ENCODE data around the gene CD36. TPM values are rescaled to one million over a fixed set of nuclear protein-coding genes. Genes with fewer than 3 reads are reported as not detected.

The CD36 gene
- total RNA-seq, 2 donors from 2014 or later: 76.0 to 120 TPM

DNA sequence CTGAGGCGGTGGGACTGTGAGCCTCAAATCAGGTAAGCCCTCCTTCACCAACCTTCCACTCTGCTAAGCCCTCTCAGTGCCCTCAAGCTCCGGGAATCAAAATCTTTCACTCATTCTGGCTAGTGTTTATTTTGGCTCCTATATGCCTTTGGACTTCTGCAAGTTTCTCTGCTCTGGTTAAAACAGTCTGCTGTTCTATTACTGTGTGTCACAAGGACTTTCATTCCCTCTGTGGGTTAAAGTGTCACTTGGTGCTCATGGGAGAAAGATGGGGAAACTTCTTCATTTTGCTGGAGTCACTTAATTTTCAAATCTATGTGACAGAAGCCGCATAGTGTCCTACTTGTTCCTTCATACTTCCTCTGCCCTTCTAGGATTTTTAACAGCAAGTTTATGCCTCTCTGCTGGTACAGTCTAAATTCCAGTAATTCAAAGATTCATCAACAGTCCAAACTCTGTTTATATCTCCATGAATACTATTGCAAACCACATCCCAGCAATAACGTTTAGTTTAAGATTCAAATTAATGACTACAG, 61.3 kb downstream of the CD36 start:
- Histone ChIP-seq H3K27me3 (no peaks in the 10 kb centered on the region), H3K4me1 (no peaks in the 10 kb centered on the region), H3K4me3 (no peak overlapping the region), H3K27ac (no peak overlapping the region), H3K9me3 (no peaks in the 10 kb centered on the region), H3K36me3 (replicated peaks in 1 of 2; ENCODE audit: insufficient read depth in 1 of 2, low read depth in 2 of 2) (no peaks in the 10 kb centered on the region)
- ATAC-seq (no peak), DNase-seq (no peak)
- no peak for TF ChIP-seq POLR2A (IDR thresholded peaks at IDR 0.05)
- TF ChIP-seq, protein P1, sequence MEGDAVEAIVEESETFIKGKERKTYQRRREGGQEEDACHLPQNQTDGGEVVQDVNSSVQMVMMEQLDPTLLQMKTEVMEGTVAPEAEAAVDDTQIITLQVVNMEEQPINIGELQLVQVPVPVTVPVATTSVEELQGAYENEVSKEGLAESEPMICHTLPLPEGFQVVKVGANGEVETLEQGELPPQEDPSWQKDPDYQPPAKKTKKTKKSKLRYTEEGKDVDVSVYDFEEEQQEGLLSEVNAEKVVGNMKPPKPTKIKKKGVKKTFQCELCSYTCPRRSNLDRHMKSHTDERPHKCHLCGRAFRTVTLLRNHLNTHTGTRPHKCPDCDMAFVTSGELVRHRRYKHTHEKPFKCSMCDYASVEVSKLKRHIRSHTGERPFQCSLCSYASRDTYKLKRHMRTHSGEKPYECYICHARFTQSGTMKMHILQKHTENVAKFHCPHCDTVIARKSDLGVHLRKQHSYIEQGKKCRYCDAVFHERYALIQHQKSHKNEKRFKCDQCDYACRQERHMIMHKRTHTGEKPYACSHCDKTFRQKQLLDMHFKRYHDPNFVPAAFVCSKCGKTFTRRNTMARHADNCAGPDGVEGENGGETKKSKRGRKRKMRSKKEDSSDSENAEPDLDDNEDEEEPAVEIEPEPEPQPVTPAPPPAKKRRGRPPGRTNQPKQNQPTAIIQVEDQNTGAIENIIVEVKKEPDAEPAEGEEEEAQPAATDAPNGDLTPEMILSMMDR (IDR thresholded peaks at IDR 0.05): no peak
- intact Hi-C loops (cut with DNase I): loop anchor here (5.0 kb wide), 1 partner anchor 773 kb away; no protein-coding TSS in a partner anchor
- WGBS, 2 donors: 42 to 44% methylated on average over 4 of the region's 4 CpGs

DNA sequence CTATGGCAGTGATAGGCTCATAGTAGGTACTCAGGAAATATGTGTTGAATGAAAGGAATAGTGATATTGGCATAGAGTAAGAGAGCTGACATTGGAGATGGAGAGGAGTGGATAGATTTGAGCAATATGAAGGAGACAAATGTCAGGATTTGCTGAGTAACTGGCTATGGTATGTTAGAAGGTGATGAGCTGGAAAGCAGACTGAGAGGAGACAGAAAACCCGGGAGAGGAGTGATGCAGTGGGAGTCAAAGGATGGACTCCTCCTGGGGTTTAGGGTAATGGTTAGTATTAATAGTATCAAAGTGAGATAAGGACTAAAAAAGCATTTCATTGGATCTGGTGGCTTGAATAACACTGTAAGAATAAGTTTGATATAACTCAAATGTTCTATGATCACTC, 64.8 kb downstream of the CD36 start:
- no peaks in the 10 kb centered on the region for H3K36me3 ChIP-seq (replicated peaks in 1 of 2; ENCODE audit: insufficient read depth in 1 of 2, low read depth in 2 of 2)
- no peak overlapping the region for H3K27ac ChIP-seq
- no peaks in the 10 kb centered on the region for H3K4me1 ChIP-seq
- H3K9me3 ChIP-seq: no peaks in the 10 kb centered on the region
- no peaks in the 10 kb centered on the region for H3K27me3 ChIP-seq
- intact Hi-C loops (cut with DNase I): loop anchor here (5.0 kb wide), 1 partner anchor 769 kb away; no protein-coding TSS in a partner anchor
- no peak for DNase-seq
- no peak for ATAC-seq
- TF ChIP-seq, protein P1 (IDR thresholded peaks at IDR 0.05): no peak
- TF ChIP-seq POLR2A (IDR thresholded peaks at IDR 0.05): no peak
- no peak overlapping the region for H3K4me3 ChIP-seq
- 70 to 74% methylated on average over 1 of the region's 1 CpG for WGBS, 2 donors

DNA sequence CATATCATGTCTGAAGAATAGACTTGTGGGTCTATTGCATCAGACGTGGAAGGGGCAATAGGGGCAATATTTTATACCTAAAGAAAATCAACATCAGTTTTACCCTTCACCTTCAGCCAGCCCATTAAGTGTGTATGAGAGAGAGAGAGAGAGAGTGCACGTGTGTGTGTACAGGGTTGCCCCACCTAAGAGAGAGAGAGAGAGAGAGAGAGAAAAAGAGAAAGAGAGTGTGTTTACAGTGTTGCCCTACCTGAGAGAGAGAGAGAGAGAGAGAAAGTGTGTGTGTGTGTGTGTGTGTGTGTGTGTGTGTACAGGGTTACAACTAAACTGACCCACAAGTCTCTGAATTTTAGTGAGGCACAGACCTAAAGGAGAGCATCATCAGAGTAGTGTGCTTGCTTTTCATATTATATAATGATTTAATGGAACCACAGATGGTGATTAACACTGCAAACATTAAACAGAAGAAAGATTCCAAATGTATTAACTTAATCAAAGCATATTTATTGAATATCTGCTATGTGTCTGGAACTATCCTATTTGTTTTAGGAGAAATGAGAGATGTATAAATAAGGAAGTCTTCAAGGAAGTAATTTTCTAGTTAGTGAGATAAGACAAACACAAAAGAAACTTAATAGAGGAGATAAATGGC, 66.8 kb downstream of the CD36 start:
- no peaks in the 10 kb centered on the region for H3K27me3 ChIP-seq
- DNase-seq (no peak), ATAC-seq (no peak)
- intact Hi-C loops (cut with DNase I): no loop called here
- H3K27ac ChIP-seq: no peak overlapping the region
- no peak for TF ChIP-seq POLR2A (IDR thresholded peaks at IDR 0.05)
- TF ChIP-seq, protein P1 (IDR thresholded peaks at IDR 0.05): no peak
- no peaks in the 10 kb centered on the region for H3K4me1 ChIP-seq
- H3K36me3 ChIP-seq (replicated peaks in 1 of 2; ENCODE audit: insufficient read depth in 1 of 2, low read depth in 2 of 2): no peaks in the 10 kb centered on the region
- H3K4me3 ChIP-seq: no peak overlapping the region
- H3K9me3 ChIP-seq: no peaks in the 10 kb centered on the region
- WGBS, 2 donors: 35 to 37% methylated on average over 2 of the region's 2 CpGs

DNA sequence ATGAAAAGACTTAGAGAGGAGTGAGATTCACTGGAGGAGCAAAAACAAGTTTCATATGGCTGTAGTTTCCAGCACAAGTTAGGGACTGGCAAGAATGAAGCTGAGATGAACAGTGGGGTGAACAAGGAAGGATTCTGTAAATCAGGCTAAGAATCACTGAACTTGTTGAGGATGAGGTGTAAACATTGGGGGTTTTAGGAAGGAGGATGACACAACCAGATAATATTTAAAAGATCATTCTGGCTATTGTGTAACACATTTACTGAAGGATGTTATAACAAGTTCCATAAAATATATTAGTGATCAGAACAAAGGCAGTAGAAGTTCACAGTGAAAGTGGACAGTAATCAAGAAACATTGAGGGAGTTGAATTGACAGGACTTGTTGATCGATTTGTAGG, 68.9 kb downstream of the CD36 start:
- TF ChIP-seq POLR2A (IDR thresholded peaks at IDR 0.05): no peak
- TF ChIP-seq, protein P1 (IDR thresholded peaks at IDR 0.05): no peak
- intact Hi-C loops (cut with DNase I): no loop called here
- H3K27me3 ChIP-seq: no peaks in the 10 kb centered on the region
- no peak for DNase-seq
- H3K4me1 ChIP-seq: no peaks in the 10 kb centered on the region
- H3K27ac ChIP-seq: no peak overlapping the region
- WGBS, 2 donors: 51 to 68% methylated on average over 1 of the region's 1 CpG
- H3K4me3 ChIP-seq: no peak overlapping the region
- H3K9me3 ChIP-seq: no peaks in the 10 kb centered on the region
- ATAC-seq: no peak
- no peaks in the 10 kb centered on the region for H3K36me3 ChIP-seq (replicated peaks in 1 of 2; ENCODE audit: insufficient read depth in 1 of 2, low read depth in 2 of 2)

DNA sequence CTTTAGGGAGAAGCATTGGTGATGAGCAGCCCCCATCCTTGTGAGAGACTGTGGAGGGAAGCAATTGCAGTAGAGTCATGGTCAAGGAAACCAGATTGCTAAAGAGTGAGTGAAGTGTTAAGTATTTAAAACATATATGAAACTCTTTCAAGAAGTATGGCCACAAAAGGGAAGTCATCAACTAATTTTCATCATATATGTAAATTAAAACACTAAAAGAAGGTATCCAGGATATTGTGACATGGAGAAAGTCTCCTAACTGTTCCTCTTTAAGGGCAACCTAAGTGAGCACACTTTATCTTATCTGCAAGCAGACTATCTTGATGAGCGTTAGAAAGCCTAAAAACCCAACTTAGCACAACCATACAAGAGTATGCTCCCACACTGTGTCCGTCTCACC, 69.7 kb downstream of the CD36 start:
- Histone ChIP-seq H3K4me3 (no peak overlapping the region), H3K4me1 (no peaks in the 10 kb centered on the region), H3K9me3 (no peaks in the 10 kb centered on the region), H3K27ac (no peak overlapping the region), H3K27me3 (no peaks in the 10 kb centered on the region), H3K36me3 (replicated peaks in 1 of 2; ENCODE audit: insufficient read depth in 1 of 2, low read depth in 2 of 2) (no peaks in the 10 kb centered on the region)
- 52 to 53% methylated on average over 2 of the region's 2 CpGs for WGBS, 2 donors
- ATAC-seq: no peak
- no peak for TF ChIP-seq POLR2A (IDR thresholded peaks at IDR 0.05)
- TF ChIP-seq, protein P1 (IDR thresholded peaks at IDR 0.05): no peak
- no peak for DNase-seq
- intact Hi-C loops (cut with DNase I): no loop called here

Measured in body of pancreas (tissue), 4 donors.